HepG2 (cell line): ENCODE data around the gene ZCCHC24.

ENCODE experiments used
- BORCS8-MEF2B ChIP-seq: sonication (generic); formaldehyde crosslinking; IDR thresholded peaks from 2 replicates; pipeline ENCODE4 v1.8.0; 2022; ENCODE audit warnings: mild to moderate bottlenecking, missing genetic modification reagents
- EZH2 ChIP-seq: conservative IDR thresholded peaks from 2 replicates; pipeline ENCODE4 v1.6.1; 2012; ENCODE audit warnings: mild to moderate bottlenecking, low read depth, low read length, moderate library complexity
- HCFC1 ChIP-seq: fragments of 150-350 bp; IDR thresholded peaks from 2 replicates; pipeline ENCODE4 v1.6.1; 2014; ENCODE audit warnings: low read depth, low read length
- HNRNPLL ChIP-seq: fragments of 200-400 bp; formaldehyde crosslinking; IDR thresholded peaks from 2 replicates; pipeline ENCODE4 v1.6.1; 2017; ENCODE audit warnings: mild to moderate bottlenecking, low read depth, low read length; ENCODE audit not compliant: poor library complexity, severe bottlenecking
- POLR2AphosphoS2 ChIP-seq: IDR thresholded peaks from 2 replicates; pipeline ENCODE4 v1.6.1; 2011; ENCODE audit warnings: low read depth, low read length, improper control_type of control experiment
- ZNF17 ChIP-seq: sonication (generic); formaldehyde crosslinking; IDR thresholded peaks from 2 replicates; pipeline ENCODE4 v1.5.0; 2020; ENCODE audit warnings: mild to moderate bottlenecking, missing genetic modification reagents
- ZNF7 ChIP-seq: IDR thresholded peaks from 2 replicates; pipeline ENCODE4 v1.6.1; 2016; ENCODE audit warnings: missing biosample characterization, missing genetic modification reagents
- TF ChIP-seq, protein P1 (sequence below): sonication (generic); formaldehyde crosslinking; IDR thresholded peaks from 2 replicates; pipeline ENCODE4 v1.5.0; 2020; ENCODE audit warnings: mild to moderate bottlenecking, missing genetic modification reagents, moderate library complexity
- TF ChIP-seq, protein P2 (sequence below): sonication (generic); formaldehyde crosslinking; IDR thresholded peaks from 2 replicates; pipeline ENCODE4 v1.4.0; 2020; ENCODE audit warnings: missing genetic modification reagents
- TF ChIP-seq, protein P3 (sequence below): IDR thresholded peaks from 2 replicates; pipeline ENCODE4 v1.6.1; 2012; ENCODE audit warnings: inconsistent platforms

DNA sequence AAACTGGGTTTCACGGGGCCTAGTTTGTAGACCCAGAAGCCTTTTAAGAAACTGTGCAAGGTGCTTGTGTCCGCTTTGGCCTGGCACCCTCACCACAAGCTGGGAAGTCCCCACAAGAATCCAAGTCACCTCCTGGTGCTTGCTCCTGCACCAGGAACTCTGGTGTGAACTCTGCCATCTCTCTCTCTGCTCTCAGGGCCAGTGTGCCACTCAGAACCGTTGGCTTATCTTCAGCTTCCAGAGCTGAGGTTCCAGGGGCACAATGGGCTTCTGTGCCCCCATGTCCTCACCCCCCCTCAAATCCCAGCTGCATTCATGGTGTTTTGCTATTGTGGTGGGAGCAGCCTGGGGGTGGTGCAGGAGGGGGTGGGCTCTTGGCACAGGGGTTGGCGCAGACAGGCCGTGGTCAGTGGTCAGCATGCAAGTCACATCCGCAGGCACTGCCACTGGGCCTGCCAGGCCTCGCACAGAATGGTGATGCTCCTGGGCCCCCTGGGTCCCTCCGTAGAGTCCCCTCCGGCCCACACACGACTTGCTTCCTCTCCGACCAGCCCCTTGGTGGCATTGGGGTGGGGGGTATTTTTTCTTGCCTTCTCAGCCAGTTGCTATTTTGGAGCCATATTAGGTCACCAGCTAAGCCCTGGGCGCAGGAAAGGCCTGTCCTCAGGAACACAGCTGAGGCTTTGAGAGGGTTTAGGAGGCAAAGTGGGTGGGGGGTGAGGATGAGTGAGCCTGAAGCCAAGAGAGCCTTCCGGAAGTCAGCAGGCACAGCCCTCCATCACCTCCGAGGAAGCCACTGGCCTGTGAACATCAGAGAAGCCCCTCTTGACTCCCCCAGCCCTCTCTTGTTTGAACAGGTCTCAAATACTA, 3.0 kb downstream of the ZCCHC24 start:
- TF ChIP-seq BORCS8-MEF2B (CRISPR knock-in tag) (no peak), HNRNPLL (no peak), EZH2 (no peak), HCFC1 (no peak), POLR2AphosphoS2 (no peak), ZNF17 (CRISPR knock-in tag) (no peak), ZNF7 (no peak)
- TF ChIP-seq, protein P1, sequence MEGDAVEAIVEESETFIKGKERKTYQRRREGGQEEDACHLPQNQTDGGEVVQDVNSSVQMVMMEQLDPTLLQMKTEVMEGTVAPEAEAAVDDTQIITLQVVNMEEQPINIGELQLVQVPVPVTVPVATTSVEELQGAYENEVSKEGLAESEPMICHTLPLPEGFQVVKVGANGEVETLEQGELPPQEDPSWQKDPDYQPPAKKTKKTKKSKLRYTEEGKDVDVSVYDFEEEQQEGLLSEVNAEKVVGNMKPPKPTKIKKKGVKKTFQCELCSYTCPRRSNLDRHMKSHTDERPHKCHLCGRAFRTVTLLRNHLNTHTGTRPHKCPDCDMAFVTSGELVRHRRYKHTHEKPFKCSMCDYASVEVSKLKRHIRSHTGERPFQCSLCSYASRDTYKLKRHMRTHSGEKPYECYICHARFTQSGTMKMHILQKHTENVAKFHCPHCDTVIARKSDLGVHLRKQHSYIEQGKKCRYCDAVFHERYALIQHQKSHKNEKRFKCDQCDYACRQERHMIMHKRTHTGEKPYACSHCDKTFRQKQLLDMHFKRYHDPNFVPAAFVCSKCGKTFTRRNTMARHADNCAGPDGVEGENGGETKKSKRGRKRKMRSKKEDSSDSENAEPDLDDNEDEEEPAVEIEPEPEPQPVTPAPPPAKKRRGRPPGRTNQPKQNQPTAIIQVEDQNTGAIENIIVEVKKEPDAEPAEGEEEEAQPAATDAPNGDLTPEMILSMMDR (CRISPR knock-in tag) = no peak
- TF ChIP-seq, protein P2, sequence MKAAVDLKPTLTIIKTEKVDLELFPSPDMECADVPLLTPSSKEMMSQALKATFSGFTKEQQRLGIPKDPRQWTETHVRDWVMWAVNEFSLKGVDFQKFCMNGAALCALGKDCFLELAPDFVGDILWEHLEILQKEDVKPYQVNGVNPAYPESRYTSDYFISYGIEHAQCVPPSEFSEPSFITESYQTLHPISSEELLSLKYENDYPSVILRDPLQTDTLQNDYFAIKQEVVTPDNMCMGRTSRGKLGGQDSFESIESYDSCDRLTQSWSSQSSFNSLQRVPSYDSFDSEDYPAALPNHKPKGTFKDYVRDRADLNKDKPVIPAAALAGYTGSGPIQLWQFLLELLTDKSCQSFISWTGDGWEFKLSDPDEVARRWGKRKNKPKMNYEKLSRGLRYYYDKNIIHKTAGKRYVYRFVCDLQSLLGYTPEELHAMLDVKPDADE (CRISPR knock-in tag) = no peak
- TF ChIP-seq, protein P3, sequence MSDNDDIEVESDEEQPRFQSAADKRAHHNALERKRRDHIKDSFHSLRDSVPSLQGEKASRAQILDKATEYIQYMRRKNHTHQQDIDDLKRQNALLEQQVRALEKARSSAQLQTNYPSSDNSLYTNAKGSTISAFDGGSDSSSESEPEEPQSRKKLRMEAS = no peak
